ENCODE data around the gene YIPF3. TPM values are rescaled to one million over a fixed set of nuclear protein-coding genes. Genes with fewer than 3 reads are reported as not detected.
"Not testable (repeated sequence)": the region's sequence is repeated elsewhere in the genome, so short reads cannot be mapped to it uniquely, and the experiment has no call there.

The YIPF3 gene
- total RNA-seq, 1 experiment from 2014 or later: 91.3 TPM

GRCh38 chr6:43467752-43468151, 49.0 kb downstream of the YIPF3 start:
- ChIA-PET POLR2A (ENCODE audit: unreplicated experiment) (no interaction called here), CTCF (interaction anchor here (0.6 kb wide), 1 partner anchor 14 kb away, joined by 17 read pairs; no protein-coding TSS in a partner anchor)
- Histone ChIP-seq H3F3A (ENCODE audit: insufficient read depth, low read depth) (0 out of 2 replicates have a peak, but pooled peaks cover 3% of the 10 kb centered on the region), H3K27ac (no peak overlapping the region), H3K36me3 (ENCODE audit: low read depth) (no peaks in the 10 kb centered on the region), H3K4me1 (replicated peaks; ENCODE audit: insufficient read depth) (peaks cover 26% of the 10 kb centered on the region), H3K4me2 (no peak overlapping the region), H4K20me1 (ENCODE audit: insufficient read depth) (no peaks in the 10 kb centered on the region), H3K9me3 (ENCODE audit: insufficient read depth, low read depth) (no peaks in the 10 kb centered on the region), H3K79me2 (ENCODE audit: low read depth) (no peaks in the 10 kb centered on the region), H2AFZ (no peak overlapping the region), H3K9me2 (ENCODE audit: insufficient read depth) (no peaks in the 10 kb centered on the region), H3K27me3 (ENCODE audit: insufficient read depth, low read depth) (no peaks in the 10 kb centered on the region), H3K4me3 (no peak overlapping the region)
- TF ChIP-seq EZH2 (IDR thresholded peaks at IDR 0.05; ENCODE audit: low read depth) (no peak), CTCF (conservative IDR thresholded peaks at IDR 0.05) (no peak)
- no peak for DNase-seq
- intact Hi-C loops (cut with micrococcal nuclease; ENCODE audit: unreplicated experiment): no loop called here
- BruUV-seq (replicated peaks): no TSS peak

- H3K9me2 ChIP-seq (ENCODE audit: insufficient read depth); H4K20me1 ChIP-seq (ENCODE audit: insufficient read depth); H3K79me2 ChIP-seq (ENCODE audit: low read depth); POLR2A ChIA-PET (ENCODE audit: unreplicated experiment); DNase-seq; H3K4me3 ChIP-seq; H3K9me3 ChIP-seq (ENCODE audit: insufficient read depth, low read depth); BruUV-seq (replicated peaks); H2AFZ ChIP-seq; CTCF ChIA-PET; intact Hi-C loops (cut with micrococcal nuclease; ENCODE audit: unreplicated experiment); H3K27ac ChIP-seq; H3F3A ChIP-seq (ENCODE audit: insufficient read depth, low read depth); H3K27me3 ChIP-seq (ENCODE audit: insufficient read depth, low read depth); H3K36me3 ChIP-seq (ENCODE audit: low read depth); H3K4me2 ChIP-seq: not testable (repeated sequence)
- peaks cover 26% of the 10 kb centered on the region for H3K4me1 ChIP-seq (replicated peaks; ENCODE audit: insufficient read depth)
Observed at GRCh38 chr6:43467265-43467664, 49.5 kb downstream of the YIPF3 start.

GRCh38 chr6:43465948-43466347, 50.8 kb downstream of the YIPF3 start:
- intact Hi-C loops (cut with micrococcal nuclease; ENCODE audit: unreplicated experiment): no loop called here
- TF ChIP-seq CTCF (conservative IDR thresholded peaks at IDR 0.05): no peak
- TF ChIP-seq EZH2 (IDR thresholded peaks at IDR 0.05; ENCODE audit: low read depth): no peak
- BruUV-seq (replicated peaks): no TSS peak
- ChIA-PET CTCF (no interaction called here), POLR2A (ENCODE audit: unreplicated experiment) (no interaction called here)
- Histone ChIP-seq H3K79me2 (ENCODE audit: low read depth) (no peaks in the 10 kb centered on the region), H4K20me1 (ENCODE audit: insufficient read depth) (no peaks in the 10 kb centered on the region), H3K9me2 (ENCODE audit: insufficient read depth) (no peaks in the 10 kb centered on the region), H3K9me3 (ENCODE audit: insufficient read depth, low read depth) (no peaks in the 10 kb centered on the region), H3K4me3 (no peak overlapping the region), H2AFZ (no peak overlapping the region), H3K4me1 (replicated peaks; ENCODE audit: insufficient read depth) (peaks cover 12% of the 10 kb centered on the region), H3K36me3 (ENCODE audit: low read depth) (no peaks in the 10 kb centered on the region), H3K27ac (no peak overlapping the region), H3K27me3 (ENCODE audit: insufficient read depth, low read depth) (no peaks in the 10 kb centered on the region), H3F3A (ENCODE audit: insufficient read depth, low read depth) (no peaks in the 10 kb centered on the region), H3K4me2 (no peak overlapping the region)
- DNase-seq: no peak

GRCh38 chr6:43464337-43464736, 52.4 kb downstream of the YIPF3 start:
- Histone ChIP-seq H3K4me2 (no peak overlapping the region), H3K27ac (no peak overlapping the region)
- no TSS peak for BruUV-seq (replicated peaks)

More at GRCh38 chr6:43464337-43464736, 52.4 kb downstream of the YIPF3 start:
- no peak for TF ChIP-seq EZH2 (IDR thresholded peaks at IDR 0.05; ENCODE audit: low read depth)
- no peak for TF ChIP-seq CTCF (conservative IDR thresholded peaks at IDR 0.05)
- POLR2A ChIA-PET (ENCODE audit: unreplicated experiment): no interaction called here
- CTCF ChIA-PET: interaction anchor here (0.6 to 0.7 kb wide), 2 partner anchors 31 to 766 kb away, joined by 3 to 5 read pairs; no protein-coding TSS in a partner anchor
- Histone ChIP-seq H3K9me2 (ENCODE audit: insufficient read depth) (no peaks in the 10 kb centered on the region), H3K36me3 (ENCODE audit: low read depth) (no peaks in the 10 kb centered on the region), H4K20me1 (ENCODE audit: insufficient read depth) (no peaks in the 10 kb centered on the region), H3K4me1 (replicated peaks; ENCODE audit: insufficient read depth) (peaks cover 3% of the 10 kb centered on the region; the same call in 1 of the 2 replicates), H3K4me3 (no peak overlapping the region), H2AFZ (no peak overlapping the region), H3K9me3 (ENCODE audit: insufficient read depth, low read depth) (no peaks in the 10 kb centered on the region), H3K79me2 (ENCODE audit: low read depth) (no peaks in the 10 kb centered on the region), H3F3A (ENCODE audit: insufficient read depth, low read depth) (no peaks in the 10 kb centered on the region), H3K27me3 (ENCODE audit: insufficient read depth, low read depth) (no peaks in the 10 kb centered on the region)
- intact Hi-C loops (cut with micrococcal nuclease; ENCODE audit: unreplicated experiment): no loop called here
- DNase-seq: no peak

Data from PC-9 (cell line).